Endothelial cell of umbilical vein (primary cell): ENCODE data around the gene JAGN1.

ENCODE experiments used
- CTCF ChIP-seq, 2 donors: IDR thresholded peaks; 1 replicate in 1 of 2; 2 replicates in 1 of 2; pipeline ENCODE4 v1.5.1; 2011; ENCODE audit warnings: low read length in 2 of 2, mild to moderate bottlenecking in 2 of 2, moderate library complexity in 2 of 2, control low read depth in 1 of 2, inconsistent platforms in 1 of 2, low read depth in 1 of 2; ENCODE audit not compliant: insufficient read depth in 1 of 2; ENCODE audit errors: extremely low read depth in 1 of 2
- EZH2 ChIP-seq: IDR thresholded peaks from 2 replicates; pipeline ENCODE4 v1.6.1; 2012; ENCODE audit warnings: borderline replicate concordance, low read depth, mild to moderate bottlenecking, moderate library complexity, low read length, inconsistent platforms; ENCODE audit not compliant: severe bottlenecking
- FOS ChIP-seq: IDR thresholded peaks from 2 replicates; pipeline ENCODE4 v1.6.1; 2011; ENCODE audit warnings: mild to moderate bottlenecking, low read length, moderate library complexity, borderline replicate concordance; ENCODE audit not compliant: insufficient read depth
- GATA2 ChIP-seq: IDR thresholded peaks from 2 replicates; pipeline ENCODE4 v1.7.0; 2011; ENCODE audit warnings: low read depth, mild to moderate bottlenecking, moderate library complexity, mixed read lengths, low read length; ENCODE audit not compliant: insufficient read length, insufficient read depth
- JUN ChIP-seq: IDR thresholded peaks from 2 replicates; pipeline ENCODE4 v1.6.1; 2011; ENCODE audit warnings: borderline replicate concordance, low read depth; ENCODE audit not compliant: insufficient read length, insufficient read depth
- MAX ChIP-seq: IDR thresholded peaks from 2 replicates; pipeline ENCODE4 v1.6.1; 2011; ENCODE audit not compliant: insufficient read depth, insufficient read length
- MYC ChIP-seq: IDR thresholded peaks from one replicate; pipeline ENCODE4 v1.6.1; 2011; ENCODE audit warnings: mild to moderate bottlenecking, low read depth, low read length
- POLR2A ChIP-seq: IDR thresholded peaks from 2 replicates; pipeline ENCODE4 v1.6.1; 2012; ENCODE audit warnings: low read depth, mild to moderate bottlenecking, control low read depth, low read length
- POLR2AphosphoS5 ChIP-seq: IDR thresholded peaks from 2 replicates; pipeline ENCODE4 v1.6.1; 2012; ENCODE audit warnings: low read depth, mild to moderate bottlenecking, control low read depth, low read length, moderate library complexity; ENCODE audit not compliant: insufficient read depth

DNA sequence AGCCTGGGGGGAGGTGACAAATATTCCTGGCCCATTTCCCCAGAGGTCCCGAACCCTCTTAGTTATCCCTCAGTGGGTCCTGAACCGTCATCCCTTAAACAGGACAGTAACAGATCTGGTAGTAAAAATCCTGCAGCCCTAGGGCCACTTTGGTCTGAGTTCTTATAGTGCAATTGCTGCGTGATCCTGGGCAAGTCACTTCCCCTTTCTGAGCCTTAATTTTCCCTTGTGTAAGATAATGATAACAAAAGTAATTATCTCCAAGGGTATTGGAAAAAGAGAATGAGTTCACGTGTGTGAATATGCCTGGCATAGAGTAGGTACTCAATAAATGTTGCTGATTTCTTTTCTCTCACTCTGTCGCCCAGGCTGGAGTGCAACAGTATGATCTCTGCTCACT lies 2.9 kb upstream of the JAGN1 start:
- no peak for TF ChIP-seq CTCF (IDR thresholded peaks at IDR 0.05; ENCODE audit: extremely low read depth in 1 of 2, insufficient read depth in 1 of 2, low read depth in 1 of 2, low read length in 2 of 2)
- TF ChIP-seq POLR2A: no peak
- no peak for TF ChIP-seq POLR2AphosphoS5
- no peak for TF ChIP-seq EZH2
- no peak for TF ChIP-seq FOS
- no peak for TF ChIP-seq MYC
- TF ChIP-seq MAX: no peak
- no peak for TF ChIP-seq JUN
- no peak for TF ChIP-seq GATA2
